ENCODE data around the gene PIGC.

DNA sequence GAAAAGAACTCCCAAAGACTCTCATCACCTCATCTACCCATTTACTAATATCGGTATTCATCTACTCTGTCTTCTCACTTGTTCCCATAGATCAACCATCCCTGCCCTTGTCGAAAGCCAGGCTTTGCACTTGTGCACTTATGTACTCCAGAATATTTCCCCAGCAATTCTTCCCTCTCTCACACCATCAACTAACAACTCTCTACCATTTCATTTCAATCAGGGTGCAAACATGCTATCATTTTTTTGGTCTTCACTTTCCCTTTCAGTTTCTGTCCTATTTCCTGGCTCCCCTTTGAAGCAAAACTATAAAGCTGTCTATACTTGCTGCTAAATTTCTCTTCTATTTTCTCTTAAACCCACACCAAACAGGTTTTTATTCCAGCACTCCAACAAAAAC, 16.7 kb downstream of the PIGC start:
- TF ChIP-seq, protein P1, sequence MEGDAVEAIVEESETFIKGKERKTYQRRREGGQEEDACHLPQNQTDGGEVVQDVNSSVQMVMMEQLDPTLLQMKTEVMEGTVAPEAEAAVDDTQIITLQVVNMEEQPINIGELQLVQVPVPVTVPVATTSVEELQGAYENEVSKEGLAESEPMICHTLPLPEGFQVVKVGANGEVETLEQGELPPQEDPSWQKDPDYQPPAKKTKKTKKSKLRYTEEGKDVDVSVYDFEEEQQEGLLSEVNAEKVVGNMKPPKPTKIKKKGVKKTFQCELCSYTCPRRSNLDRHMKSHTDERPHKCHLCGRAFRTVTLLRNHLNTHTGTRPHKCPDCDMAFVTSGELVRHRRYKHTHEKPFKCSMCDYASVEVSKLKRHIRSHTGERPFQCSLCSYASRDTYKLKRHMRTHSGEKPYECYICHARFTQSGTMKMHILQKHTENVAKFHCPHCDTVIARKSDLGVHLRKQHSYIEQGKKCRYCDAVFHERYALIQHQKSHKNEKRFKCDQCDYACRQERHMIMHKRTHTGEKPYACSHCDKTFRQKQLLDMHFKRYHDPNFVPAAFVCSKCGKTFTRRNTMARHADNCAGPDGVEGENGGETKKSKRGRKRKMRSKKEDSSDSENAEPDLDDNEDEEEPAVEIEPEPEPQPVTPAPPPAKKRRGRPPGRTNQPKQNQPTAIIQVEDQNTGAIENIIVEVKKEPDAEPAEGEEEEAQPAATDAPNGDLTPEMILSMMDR (conservative IDR thresholded peaks at IDR 0.05), result no peak
- TF ChIP-seq ZFX (IDR thresholded peaks at IDR 0.05), result no peak
